ENCODE results near the gene HEATR5A.
"Not testable (repeated sequence)": the region's sequence is repeated elsewhere in the genome, so short reads cannot be mapped to it uniquely, and the experiment has no call there.

Gene HEATR5A

DNA sequence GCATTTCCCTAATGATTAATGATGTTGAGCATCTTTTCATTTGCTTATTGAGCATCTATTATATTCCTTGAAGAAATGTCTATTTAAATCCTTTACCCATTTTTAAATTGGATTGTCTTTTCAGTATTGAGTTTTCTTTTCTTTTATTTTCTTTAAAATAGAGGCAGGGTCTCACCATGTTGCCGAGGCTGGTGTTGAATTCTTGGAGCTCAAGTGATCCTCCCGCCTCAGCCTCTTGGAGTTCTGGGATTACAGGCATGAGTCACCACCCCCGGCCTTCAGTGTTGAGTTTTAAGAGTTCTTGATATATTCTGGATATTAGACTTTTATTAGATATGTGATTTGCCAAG, 139.5 kb downstream of the HEATR5A start:
- no peak for DNase-seq (ENCODE audit: low spot score)

DNA sequence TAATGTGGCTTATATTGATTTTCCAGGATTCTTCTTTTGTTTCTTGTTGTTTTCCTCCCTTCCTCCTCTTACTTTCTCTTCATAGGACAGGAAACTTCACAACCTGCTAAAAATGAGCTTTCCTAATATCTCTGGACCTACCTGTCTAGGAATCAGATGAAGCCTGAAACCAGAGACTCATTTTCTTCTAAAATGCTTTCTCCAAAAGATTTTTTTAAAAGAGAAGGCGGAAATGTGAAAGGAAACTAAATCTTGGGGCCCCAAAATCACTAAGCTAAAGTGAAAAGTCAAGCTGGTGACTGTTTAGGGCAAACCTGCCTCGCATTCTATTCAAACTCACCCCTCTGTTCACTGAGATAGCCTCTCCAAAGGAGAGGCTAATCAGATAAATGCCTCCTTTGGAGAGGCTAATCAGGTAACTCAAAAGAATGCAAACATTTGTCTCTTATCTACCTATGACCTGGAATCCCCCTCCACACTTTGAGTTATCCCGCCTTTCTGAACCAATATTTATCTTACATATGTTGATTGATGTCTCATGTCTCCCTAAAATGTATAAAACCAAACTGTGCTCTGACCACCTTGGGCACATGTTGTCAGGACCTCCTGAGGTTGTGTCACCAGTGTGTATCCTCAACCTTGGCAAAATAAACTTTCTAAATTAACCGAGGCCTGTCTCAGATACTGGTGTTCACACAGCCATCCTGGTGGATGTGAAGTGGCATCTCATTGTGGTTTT, 140.0 kb downstream of the HEATR5A start:
- no peak for DNase-seq (ENCODE audit: low spot score)

DNA sequence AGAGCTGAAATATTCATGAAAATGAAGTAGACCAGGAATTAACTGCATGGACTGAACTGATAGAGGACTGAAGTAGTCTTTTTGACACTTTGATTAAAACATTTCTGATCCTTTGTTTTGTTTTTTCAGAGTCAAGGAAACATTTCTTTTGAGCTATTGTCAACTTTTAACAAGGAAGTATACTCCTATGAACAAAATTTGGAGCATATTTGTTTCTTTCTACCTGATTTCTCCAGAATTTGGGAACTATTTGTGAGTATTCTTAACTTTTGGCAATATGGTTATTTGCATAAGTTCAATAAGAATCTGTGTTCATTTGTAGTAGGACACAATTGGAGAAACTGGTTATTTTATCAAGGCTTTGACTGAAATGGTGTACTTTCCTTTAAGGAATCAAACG, 141.5 kb downstream of the HEATR5A start:
- DNase-seq (ENCODE audit: low spot score): no peak

GRCh38 chr14:31277085-31277484, 143.3 kb downstream of the HEATR5A start:
- DNase-seq (ENCODE audit: low spot score): no peak

GRCh38 chr14:31276417-31276816, 143.9 kb downstream of the HEATR5A start:
- DNase-seq (ENCODE audit: low spot score): not testable (repeated sequence)

DNA sequence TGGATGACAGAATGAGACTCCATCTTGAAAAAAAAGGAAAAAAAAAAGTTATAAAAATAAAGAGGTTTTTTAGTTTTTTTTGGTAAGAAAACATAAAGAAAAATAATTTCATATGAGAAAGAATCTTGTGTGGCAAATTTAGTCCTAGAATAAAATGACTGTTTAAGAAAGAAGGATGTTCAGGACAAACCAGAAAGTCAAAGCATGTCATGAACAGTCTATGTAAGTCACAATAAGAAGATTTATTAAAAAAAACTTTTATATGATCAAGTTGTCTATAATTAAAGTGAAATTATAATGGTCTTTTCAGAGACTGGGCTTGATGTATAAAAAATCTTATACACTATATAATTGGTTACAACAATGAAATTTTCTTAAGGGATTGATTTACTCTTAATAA, 144.6 kb downstream of the HEATR5A start:
- DNase-seq (ENCODE audit: low spot score): no peak

GRCh38 chr14:31271648-31272047, 148.7 kb downstream of the HEATR5A start:
- DNase-seq (ENCODE audit: low spot score): no peak

DNA sequence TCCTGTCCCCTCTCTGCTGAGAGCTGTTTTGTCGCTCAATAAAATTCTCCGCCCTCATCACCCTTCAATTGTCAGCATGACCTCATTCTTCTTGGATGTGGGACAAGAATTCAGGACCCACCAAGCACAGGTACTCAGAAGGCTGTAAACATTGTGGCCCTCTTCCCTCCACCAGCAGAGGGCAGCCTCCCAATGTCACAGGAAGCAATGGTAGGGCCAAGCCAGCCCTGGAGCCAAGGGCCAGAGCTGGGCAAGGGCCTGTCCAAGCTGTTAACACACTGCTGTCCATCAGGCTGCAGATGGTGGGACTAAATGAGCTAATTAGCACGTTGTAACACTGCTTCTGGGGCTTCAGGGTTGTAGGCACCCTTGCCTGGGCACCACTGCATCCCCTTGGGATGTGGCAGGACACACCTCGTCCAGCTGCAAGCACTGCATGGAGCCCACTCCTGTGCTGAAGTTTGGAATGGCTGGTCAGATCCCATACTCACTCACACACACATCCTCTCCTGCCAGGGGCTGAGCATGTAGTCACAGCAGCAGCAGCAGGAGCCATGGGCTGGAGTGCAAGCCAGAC, 150.1 kb downstream of the HEATR5A start:
- peak; percentile 8 for DNase-seq (ENCODE audit: low spot score)

GRCh38 chr14:31269634-31270195, 150.6 kb downstream of the HEATR5A start:
- DNase-seq (ENCODE audit: low spot score): no peak

DNA sequence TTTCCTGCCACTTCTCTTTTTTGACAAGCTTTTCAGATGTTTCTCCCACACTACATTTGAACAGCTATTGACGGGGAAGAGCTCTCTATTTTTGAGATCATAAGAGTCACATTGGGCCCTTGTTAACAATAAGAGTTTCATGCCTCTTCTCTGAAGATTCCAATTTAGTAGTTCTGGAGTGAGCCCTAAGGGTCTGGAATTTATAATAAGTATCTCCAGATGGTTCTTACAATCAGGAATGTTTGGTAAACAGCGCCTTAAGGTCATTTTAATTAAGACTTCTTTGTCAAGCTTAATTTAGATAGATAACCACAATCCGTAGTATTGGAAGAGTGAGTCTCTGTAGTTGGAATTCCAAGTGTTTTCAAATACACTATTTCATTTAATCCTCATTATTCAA, 152.1 kb downstream of the HEATR5A start:
- no peak for DNase-seq (ENCODE audit: low spot score)

DNA sequence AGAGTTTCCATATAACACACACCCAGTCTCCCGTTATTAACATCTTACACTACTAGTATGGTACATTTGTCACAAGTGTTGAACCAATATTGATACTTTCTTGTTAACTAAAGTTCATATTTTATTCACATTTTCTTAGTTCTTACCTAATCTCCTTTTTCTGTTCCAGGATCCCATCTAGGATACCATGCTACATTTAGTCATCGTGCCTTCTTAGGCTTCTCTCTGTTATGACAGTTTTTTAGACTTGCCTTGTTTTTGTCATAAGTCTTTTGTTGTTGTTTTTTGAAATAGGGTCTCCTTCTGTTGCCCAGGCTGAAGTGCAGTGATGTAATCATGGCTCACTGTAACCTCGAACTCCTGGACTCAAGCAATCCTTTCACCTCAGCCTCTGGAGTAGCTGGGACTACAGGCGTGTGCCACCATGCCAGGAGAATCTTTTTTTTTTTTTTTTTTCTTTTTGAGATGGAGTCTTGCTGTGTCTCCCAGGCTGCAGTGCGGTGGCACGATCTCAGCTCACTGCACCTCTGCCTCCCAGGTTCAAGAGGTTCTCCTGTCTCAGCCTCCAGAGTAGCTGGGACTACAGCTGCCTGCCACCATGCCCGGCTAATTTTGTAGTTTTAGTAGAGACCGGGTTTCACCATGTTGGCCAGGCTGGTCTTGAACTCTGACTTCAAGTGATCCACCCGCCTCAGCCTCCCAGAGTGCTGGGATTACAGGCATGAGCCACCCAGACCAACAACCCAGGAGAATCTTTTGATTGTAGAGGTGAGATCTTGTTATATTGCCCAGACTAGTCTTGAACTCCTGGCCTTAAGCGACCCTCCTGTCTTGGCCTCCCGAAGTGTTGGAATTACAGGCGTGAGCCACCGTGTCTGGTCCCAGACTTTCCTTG, 153.7 kb downstream of the HEATR5A start:
- DNase-seq (ENCODE audit: low spot score): no peak

- no peak for DNase-seq (ENCODE audit: low spot score)
These were observed 154.5 kb downstream of the HEATR5A start for GRCh38 chr14:31265701-31266398.

DNA sequence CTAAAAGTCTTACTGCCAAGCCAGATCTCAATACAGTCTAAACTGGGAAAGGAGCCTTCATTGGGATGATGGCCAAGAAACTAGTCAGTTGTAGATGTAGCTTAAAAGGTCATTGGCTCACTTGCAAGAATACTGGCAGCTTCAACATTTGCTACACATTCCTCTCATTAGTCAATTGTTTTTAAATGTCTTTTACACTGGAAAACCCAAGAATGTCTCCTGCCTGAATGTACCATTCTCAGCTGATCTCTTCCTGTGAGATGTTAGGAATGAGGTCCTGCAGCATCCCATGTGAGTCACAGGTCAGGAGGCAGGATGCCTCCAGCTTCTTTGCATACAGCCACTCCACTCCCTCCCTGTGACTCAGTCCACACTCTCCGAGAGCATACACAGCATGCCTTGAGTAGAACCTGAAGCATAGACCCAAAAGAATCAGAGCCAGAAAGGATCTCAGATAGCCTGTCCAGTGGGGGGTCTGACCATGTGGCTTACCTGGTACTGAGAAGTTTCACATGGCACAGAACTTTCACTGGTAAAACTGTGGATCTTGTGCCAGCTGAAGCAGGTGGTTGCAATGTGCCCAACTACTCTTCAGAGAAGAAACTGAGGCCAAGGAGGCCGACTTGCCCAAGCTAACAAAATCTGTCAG, 156.7 kb downstream of the HEATR5A start:
- DNase-seq (ENCODE audit: low spot score): no peak

- DNase-seq (ENCODE audit: low spot score): no peak
These were observed 158.3 kb downstream of the HEATR5A start for GRCh38 chr14:31261859-31262731.

DNA sequence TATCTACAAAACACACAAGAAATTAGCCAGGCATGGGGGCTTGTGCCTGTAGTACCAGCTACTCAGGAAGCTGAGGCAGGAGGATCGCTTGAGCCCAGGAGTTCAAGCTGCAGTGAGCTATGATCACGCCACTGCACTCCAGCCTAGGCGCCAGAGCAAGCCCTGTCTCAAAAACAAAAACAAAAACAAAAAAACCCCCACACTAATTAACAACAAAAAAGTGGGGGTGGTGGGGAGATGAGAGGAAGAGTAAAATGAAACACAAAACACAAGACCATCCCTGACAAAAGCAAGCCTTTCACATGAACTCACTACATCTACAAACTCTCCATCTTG, 158.9 kb downstream of the HEATR5A start:
- no peak for DNase-seq (ENCODE audit: low spot score)

GRCh38 chr14:31259040-31259435, 161.3 kb downstream of the HEATR5A start:
- DNase-seq (ENCODE audit: low spot score): not testable (repeated sequence)

GRCh38 chr14:31258427-31259039, 161.8 kb downstream of the HEATR5A start:
- DNase-seq (ENCODE audit: low spot score): no peak

DNA sequence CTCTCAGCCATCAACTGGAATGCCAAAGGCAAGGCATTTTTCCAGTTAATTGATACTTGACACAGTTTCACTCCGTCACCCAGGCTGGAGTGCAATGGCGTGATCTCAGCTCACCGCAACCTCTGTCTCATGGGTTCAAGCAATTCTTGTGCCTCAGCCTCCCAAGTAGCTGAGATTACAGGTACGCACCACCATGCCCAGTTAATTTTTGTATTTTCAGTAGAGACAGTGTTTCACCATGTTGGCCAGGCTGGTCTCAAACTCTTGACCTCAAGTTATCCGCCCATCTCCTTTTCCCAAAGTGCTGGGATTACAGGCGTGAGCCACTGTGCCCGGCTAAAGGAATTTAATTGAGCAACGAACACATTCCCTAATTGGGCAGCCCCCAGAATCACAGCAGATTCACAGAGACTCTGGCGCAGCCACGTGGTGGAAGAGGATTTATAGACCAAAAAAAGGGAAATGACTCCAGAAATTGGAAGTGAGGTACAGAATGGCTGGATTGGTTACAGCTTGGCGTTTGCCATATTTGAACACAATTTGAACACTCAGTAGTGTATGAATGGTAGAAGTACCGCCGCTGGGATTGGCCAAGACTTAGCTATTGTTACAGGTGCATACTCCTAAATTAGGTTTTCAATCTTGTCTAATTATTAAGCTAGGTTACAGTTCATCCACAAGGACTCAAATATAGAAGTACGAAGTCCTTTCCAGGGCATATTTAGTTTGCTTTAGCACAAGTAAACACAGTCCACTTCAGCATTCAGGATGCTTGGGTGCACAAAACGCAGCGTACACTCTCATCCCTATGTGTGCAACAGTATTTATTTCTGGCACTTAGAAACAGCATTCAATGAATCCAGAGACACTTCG, 162.6 kb downstream of the HEATR5A start:
- DNase-seq (ENCODE audit: low spot score): not testable (repeated sequence)

DNA sequence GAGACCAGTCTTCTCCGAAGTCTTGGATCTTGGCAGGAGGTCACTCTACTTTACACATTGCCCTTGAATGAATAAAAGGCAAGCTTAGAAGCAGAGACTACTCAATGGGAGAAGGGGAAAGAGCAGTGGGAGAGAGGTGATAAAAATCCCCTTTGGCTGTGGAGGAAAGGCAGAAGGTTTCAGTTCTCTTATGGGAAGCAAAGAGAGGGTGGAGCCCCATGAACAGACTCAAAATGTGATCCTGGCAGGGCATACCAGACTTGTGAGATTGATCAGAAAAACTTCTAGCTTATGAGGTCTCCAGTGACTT, 163.2 kb downstream of the HEATR5A start:
- no peak for DNase-seq (ENCODE audit: low spot score)

Data from germinal center (tissue), 1 donor.